Lower lobe of right lung (tissue), 2 donors: ENCODE measurements around the gene MAP2K4. TPM values are rescaled to one million over a fixed set of nuclear protein-coding genes. Genes with fewer than 3 reads are reported as not detected.

Source experiments
- ATAC-seq, 2 donors: fragments of 200-7000 bp; cut with Tn5 transposase; one replicate each; pipeline ENCODE4 v1.9.1; 2020 to 2022; ENCODE audit warnings: mild to moderate bottlenecking in 2 of 2, moderate library complexity in 2 of 2
- DNase-seq: peaks from one replicate; pipeline ENCODE4 v3.0.0-alpha.2; 2020
- H3K27ac ChIP-seq: fragments of 200-600 bp; one replicate; pipeline ENCODE4 v1.8.0; 2022
- H3K27me3 ChIP-seq: fragments of 200-600 bp; one replicate; pipeline ENCODE4 v1.8.0; 2022; ENCODE audit warnings: low read depth
- H3K36me3 ChIP-seq: fragments of 200-600 bp; one replicate; pipeline ENCODE4 v1.8.0; 2022; ENCODE audit warnings: mild to moderate bottlenecking
- H3K4me1 ChIP-seq: fragments of 200-600 bp; one replicate; pipeline ENCODE4 v1.8.0; 2022
- H3K4me3 ChIP-seq: fragments of 200-600 bp; one replicate; pipeline ENCODE4 v1.8.0; 2022; ENCODE audit warnings: mild to moderate bottlenecking
- H3K9me3 ChIP-seq: fragments of 200-600 bp; one replicate; pipeline ENCODE4 v1.8.0; 2022
- CTCF ChIP-seq: fragments of 200-600 bp; IDR thresholded peaks from one replicate; pipeline ENCODE4 v1.8.0; 2022; ENCODE audit warnings: antibody characterized with exemption, mild to moderate bottlenecking
- intact Hi-C: fragments of 100-400 bp; cut with DNase I; formaldehyde crosslinking; loops from one replicate; pipeline ENCODE4 v1.11.0; 2022
- total RNA-seq: library from RNA; stranded (reverse); fragmentation: NEBNext Ultra II Directional; extraction: Animal tissue kit (Norgen Biotek cat#: 25700); gene quantifications from one replicate; pipeline ENCODE4 v1.2.1, GENCODE V29; 2021
- donor health status: DM: no; HTN: yes; CAD: no; lungs with severe emphysema.

MAP2K4 gene
- total RNA-seq, 1 donor from 2014 or later = 33.0 TPM

GRCh38 chr17:12127177-12127576, 106.5 kb downstream of the MAP2K4 start:
- Histone ChIP-seq H3K9me3 (no peaks in the 10 kb centered on the region), H3K4me1 (no peaks in the 10 kb centered on the region), H3K36me3 (peaks cover 73% of the 10 kb centered on the region), H3K27me3 (no peaks in the 10 kb centered on the region), H3K27ac (no peak overlapping the region), H3K4me3 (no peak overlapping the region)
- no peak for ATAC-seq
- no peak for TF ChIP-seq CTCF
- intact Hi-C loops = no loop called here
- no peak for DNase-seq

GRCh38 chr17:12127667-12128066, 107.0 kb downstream of the MAP2K4 start:
- no peaks in the 10 kb centered on the region for H3K27me3 ChIP-seq
- intact Hi-C loops = no loop called here
- H3K4me3 ChIP-seq = no peak overlapping the region
- no peak for TF ChIP-seq CTCF
- H3K27ac ChIP-seq = no peak overlapping the region
- H3K9me3 ChIP-seq = no peaks in the 10 kb centered on the region
- DNase-seq (no peak), ATAC-seq (no peak)
- H3K4me1 ChIP-seq = no peaks in the 10 kb centered on the region
- peaks cover 73% of the 10 kb centered on the region for H3K36me3 ChIP-seq

- Histone ChIP-seq H3K27ac (no peak overlapping the region), H3K9me3 (no peaks in the 10 kb centered on the region), H3K4me3 (no peak overlapping the region), H3K36me3 (peaks cover 78% of the 10 kb centered on the region), H3K27me3 (no peaks in the 10 kb centered on the region), H3K4me1 (no peaks in the 10 kb centered on the region)
- intact Hi-C loops = no loop called here
- no peak for DNase-seq
- no peak for ATAC-seq
- TF ChIP-seq CTCF = no peak
Observed at GRCh38 chr17:12128946-12129345, 108.3 kb downstream of the MAP2K4 start.

- ATAC-seq (no peak), DNase-seq (no peak)
- Histone ChIP-seq H3K9me3 (no peaks in the 10 kb centered on the region), H3K4me3 (no peak overlapping the region), H3K27ac (no peak overlapping the region), H3K27me3 (no peaks in the 10 kb centered on the region), H3K36me3 (peaks cover 56% of the 10 kb centered on the region), H3K4me1 (no peaks in the 10 kb centered on the region)
- intact Hi-C loops = no loop called here
- TF ChIP-seq CTCF = no peak
Observed at GRCh38 chr17:12133183-12133582, 112.5 kb downstream of the MAP2K4 start.

- intact Hi-C loops = no loop called here
- TF ChIP-seq CTCF = no peak
- Histone ChIP-seq H3K27ac (no peak overlapping the region), H3K9me3 (no peaks in the 10 kb centered on the region), H3K4me3 (no peak overlapping the region), H3K36me3 (peaks cover 47% of the 10 kb centered on the region), H3K27me3 (no peaks in the 10 kb centered on the region), H3K4me1 (no peaks in the 10 kb centered on the region)
- ATAC-seq (no peak), DNase-seq (no peak)
Observed at GRCh38 chr17:12134101-12134500, 113.4 kb downstream of the MAP2K4 start.

GRCh38 chr17:12134587-12134986, 113.9 kb downstream of the MAP2K4 start:
- DNase-seq = no peak
- Histone ChIP-seq H3K4me3 (no peak overlapping the region), H3K4me1 (no peaks in the 10 kb centered on the region), H3K36me3 (peaks cover 42% of the 10 kb centered on the region), H3K9me3 (no peaks in the 10 kb centered on the region), H3K27me3 (no peaks in the 10 kb centered on the region), H3K27ac (no peak overlapping the region)
- TF ChIP-seq CTCF = no peak
- no peak for ATAC-seq
- intact Hi-C loops = no loop called here
